Measurements from ENCODE around the gene SLC22A7.

DNA sequence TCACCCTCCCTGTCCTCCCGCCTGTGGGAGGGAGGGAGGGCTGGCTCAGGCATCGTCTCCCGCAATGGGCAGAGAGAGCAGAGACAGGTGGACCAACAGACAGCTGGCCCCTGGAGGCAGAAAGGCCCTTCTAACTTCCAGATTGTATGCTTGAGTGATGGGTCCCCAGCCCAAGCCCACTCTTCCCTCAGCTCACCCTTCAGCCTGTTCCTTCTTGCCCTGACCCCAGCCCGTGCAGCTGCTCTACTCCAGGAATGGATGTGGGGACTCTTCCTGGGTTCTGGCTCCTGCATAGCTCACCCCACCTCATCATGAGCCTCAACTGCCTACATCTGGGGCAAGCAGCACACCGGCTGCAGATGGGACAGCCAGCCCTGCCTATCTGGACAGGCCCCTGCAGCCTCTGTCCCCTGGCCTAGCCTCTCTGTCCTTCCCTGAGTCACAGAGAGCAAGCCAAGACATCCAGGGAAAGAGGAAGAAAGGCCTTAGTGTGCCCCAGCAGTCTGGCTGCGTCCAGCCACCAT, 11.5 kb upstream of the SLC22A7 start:
- TF ChIP-seq, protein P1, sequence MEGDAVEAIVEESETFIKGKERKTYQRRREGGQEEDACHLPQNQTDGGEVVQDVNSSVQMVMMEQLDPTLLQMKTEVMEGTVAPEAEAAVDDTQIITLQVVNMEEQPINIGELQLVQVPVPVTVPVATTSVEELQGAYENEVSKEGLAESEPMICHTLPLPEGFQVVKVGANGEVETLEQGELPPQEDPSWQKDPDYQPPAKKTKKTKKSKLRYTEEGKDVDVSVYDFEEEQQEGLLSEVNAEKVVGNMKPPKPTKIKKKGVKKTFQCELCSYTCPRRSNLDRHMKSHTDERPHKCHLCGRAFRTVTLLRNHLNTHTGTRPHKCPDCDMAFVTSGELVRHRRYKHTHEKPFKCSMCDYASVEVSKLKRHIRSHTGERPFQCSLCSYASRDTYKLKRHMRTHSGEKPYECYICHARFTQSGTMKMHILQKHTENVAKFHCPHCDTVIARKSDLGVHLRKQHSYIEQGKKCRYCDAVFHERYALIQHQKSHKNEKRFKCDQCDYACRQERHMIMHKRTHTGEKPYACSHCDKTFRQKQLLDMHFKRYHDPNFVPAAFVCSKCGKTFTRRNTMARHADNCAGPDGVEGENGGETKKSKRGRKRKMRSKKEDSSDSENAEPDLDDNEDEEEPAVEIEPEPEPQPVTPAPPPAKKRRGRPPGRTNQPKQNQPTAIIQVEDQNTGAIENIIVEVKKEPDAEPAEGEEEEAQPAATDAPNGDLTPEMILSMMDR (IDR thresholded peaks at IDR 0.05), result no peak
- TF ChIP-seq POLR2AphosphoS5 (IDR thresholded peaks at IDR 0.05; ENCODE audit: insufficient read depth in 1 of 2, low read depth in 1 of 2), result no peak
- no peak for TF ChIP-seq POLR2A (IDR thresholded peaks at IDR 0.05)
